ENCODE measurements around the gene MEIOB.

- TF ChIP-seq FOXA1 (IDR thresholded peaks at IDR 0.05) (no peak), FOXM1 (IDR thresholded peaks at IDR 0.05; ENCODE audit: borderline replicate concordance) (no peak), CTBP1 (IDR thresholded peaks at IDR 0.05; ENCODE audit: borderline replicate concordance) (no peak), SP1 (IDR thresholded peaks at IDR 0.05) (no peak), PKNOX1 (IDR thresholded peaks at IDR 0.05) (no peak), HDGF (IDR thresholded peaks at IDR 0.05; ENCODE audit: borderline replicate concordance) (no peak), FOXK2 (IDR thresholded peaks at IDR 0.05) (no peak), ARNT (IDR thresholded peaks at IDR 0.05) (no peak), TARDBP (IDR thresholded peaks at IDR 0.05) (no peak), ELF4 (IDR thresholded peaks at IDR 0.05) (no peak)
Observed at GRCh38 chr16:1862394-1862793, 9.6 kb downstream of the MEIOB start.
